Activated CD4-positive, alpha-beta T cell treated with anti-CD3 and anti-CD28 coated beads for 24 hours (primary cell): ENCODE results near the gene SYNDIG1L.

ENCODE experiments used
- DNase-seq, 2 donors: peaks; one replicate each; pipeline ENCODE4 v3.0.0-alpha.2; 2020; ENCODE audit warnings: low read depth in 2 of 2

SYNDIG1L gene

DNA sequence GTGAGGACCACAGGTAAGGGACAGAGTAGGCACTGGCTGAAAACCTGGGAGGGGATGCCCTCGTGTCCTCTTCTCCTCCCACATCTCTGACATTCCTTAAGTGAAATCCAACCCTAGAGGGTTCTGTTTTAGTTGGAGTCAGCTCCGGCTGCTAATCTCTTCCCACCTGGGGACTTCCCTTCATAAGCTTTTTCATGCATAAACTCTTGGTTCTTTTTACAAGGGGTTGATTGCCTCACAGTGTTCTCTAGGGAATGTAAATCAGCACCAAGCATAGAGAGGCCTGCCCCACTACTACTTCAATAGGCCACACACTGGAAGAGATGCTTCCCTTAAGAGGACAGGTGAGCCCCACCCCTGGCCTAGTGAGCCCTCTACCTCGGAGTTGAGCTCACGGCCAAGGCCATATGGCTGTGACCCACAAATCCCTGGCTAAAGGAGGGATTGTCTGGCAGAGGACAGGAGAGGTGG, 3.2 kb upstream of the SYNDIG1L start:
- DNase-seq = no peak

DNA sequence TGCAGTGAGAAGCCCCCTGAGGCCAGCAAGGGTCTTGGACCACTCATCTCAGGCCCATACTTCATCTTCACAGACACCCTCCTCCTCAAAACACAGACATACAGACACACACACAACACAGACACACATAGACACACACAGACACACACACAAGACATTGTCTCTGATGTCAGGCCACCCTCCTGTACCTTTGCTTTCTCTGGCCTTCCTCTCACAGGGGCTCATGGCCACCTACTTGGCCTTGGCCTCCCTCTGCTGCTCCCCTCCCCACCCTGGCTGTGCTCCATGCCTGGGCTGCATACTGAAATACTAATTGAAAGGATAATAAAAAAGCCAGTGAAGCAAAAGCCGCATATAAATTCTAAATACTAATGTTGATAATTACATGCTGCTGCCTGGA, 1.6 kb upstream of the SYNDIG1L start:
- DNase-seq = no peak

DNA sequence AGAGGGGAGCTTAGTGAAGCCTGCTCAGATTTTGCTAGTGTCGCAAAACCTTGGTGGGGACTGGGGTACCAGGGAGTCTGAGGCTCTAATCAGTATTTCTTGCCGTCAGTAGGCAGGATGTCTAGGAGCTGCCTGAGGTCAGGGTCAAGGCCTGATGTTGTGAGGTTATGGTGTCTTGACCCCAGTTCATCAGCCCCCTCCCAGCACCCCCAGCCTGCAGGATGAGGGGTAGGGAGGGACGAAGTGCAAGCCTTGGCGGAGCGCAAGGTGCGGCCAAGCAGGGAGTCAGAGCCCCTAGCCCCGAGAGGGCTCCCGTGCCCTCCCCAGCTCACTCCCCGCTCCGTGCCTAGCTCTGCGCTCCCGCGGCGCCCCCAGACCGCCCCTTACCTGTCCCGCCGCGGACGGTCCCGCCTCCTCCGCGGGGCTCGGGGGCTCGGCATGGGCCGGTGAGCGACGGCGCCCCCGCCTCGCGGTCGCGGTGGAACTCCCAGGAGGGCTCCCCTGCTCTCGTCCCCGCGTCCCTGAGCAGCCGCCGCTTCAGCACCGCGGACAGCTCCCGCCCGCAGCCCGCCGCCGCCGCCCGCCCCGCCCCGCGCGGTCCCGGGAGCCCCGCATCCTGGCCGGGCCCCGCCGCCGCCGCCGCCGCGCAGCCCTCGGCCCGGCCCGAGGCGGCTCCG, 347 bp downstream of the SYNDIG1L start:
- peak; percentile 25 to 35 for DNase-seq

DNA sequence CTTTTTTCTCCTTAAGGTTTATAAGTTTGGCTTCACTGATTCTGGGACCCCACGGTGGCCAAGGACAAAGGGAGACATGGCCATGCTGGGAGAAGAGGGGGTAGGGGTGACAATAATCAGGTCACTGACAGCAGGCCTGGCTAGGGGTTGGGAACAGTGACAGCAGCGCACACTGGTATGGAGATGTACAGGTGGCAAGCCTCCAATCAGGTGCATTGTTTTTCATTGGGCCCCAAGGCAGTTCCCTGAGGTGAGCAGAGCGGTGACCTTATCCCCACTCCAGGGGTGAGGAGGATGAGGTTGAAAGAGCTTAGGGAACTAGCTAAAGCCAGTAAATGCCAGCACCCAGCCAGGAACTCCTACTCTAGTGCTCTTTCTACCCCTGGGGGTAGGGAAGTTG, 1.4 kb downstream of the SYNDIG1L start:
- no peak for DNase-seq

DNA sequence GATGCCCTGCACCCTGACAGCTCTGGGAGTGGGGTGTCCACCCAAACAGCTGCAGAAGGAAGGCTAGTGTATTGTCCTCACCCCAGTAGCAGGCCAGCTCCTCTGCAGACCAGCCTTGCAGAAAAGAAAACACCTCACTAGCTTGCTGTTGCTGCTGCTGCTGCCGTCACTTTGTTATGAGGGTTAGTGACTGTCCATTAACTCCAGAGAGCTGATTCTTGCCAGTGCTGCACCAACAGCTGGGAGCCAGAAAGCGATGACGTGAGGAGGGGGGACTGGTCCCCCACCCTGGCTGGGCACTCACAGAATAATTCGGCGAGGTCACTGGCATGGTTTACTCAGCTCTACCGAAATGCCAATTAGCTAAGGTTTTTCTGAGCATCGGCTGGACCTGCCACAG, 2.8 kb downstream of the SYNDIG1L start:
- no peak for DNase-seq

DNA sequence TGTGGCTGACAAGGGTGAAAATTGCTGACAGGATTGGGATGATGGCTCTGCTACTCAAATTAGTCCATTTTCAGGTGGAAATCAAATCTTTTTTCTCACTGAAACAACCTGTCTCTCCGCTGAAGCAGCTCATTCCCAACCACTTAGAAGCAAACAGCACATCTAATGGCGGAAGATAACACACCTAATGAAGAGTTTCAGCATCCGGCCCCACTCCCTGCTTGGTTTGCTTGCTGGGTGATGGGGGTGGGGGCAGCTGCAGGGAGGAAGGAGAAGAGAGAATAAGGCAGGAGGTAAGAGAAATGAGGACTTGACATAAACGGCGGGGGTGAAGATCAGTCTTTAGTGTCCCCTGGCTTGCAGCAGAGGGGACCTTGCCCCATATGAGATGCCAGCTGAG, 4.0 kb downstream of the SYNDIG1L start:
- no peak for DNase-seq

DNA sequence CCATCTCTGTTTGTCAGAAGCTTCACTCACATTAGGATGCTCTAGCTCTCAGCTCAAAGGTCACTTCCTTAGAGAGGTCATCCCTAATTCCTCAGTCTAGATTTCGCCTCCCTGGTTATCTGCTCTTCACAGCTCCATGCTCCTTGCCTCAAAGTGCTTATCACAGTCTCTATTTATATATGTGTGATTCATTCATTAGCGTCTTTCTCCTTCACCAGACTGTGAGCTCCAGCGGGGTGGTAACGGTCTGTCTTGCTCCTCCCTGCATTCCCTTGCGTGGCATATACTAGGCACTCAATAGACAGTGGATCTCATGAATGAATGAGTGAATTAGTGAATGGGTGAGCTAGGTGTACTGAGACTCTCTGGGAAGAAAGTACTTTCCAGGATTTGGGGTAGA, 6.9 kb downstream of the SYNDIG1L start:
- DNase-seq = no peak

DNA sequence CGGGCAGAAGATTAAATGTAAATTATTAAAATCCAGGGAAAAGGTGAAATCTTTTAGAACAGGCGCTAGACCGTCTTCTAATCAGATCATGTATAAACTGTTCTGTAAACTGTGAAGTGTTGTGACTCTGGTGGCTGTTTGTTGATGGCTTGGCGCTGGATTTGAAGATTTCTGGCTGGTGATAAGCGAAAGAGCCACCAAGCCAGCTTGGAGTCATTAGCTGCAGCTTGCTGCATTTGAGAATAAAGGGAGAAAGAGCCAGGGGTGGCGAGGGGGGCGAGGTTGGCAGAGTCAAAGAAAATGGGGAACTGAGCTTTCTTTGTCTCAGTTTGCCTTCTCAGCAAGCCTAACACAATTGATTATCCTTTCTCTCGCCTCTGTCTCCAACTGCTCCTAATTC, 8.0 kb downstream of the SYNDIG1L start:
- DNase-seq = no peak

DNA sequence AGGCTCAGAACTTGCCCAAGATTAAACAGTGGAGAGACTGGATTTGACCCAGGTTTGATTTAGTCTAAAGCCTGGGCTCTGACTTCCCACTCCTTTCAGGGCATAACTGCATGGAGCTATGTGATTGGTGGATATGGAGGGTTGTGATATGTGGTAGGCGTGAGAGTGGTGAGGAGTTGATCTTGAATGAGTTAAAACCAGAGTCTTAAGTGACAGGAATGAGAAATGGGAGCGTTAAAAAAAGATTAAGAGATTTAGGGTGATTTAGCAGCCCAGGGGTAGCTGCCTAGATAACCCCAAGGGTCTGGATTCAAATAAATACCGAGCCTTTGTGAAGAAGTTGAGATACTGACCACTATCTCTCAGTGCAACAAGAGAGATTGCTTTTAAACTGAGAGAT, 8.4 kb downstream of the SYNDIG1L start:
- no peak for DNase-seq

DNA sequence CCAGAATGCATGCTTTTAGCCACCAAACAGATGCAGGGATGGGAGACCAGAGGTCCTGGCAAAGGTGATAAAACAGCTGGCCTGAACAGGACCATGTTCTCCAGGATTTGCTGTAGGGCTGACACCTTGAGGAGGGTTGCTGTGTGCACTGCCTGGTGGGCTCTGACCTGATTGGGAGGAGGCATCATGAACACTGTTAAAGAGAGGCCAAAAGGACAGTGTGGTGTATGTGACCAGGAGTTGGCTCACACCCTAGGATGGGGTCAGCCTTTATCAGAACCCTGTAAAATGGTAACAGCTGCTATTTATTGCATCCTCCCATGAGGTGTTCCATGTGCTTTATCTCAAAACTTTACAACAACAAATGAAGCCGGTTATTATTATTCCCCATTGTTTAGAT, 8.8 kb downstream of the SYNDIG1L start:
- DNase-seq = no peak

DNA sequence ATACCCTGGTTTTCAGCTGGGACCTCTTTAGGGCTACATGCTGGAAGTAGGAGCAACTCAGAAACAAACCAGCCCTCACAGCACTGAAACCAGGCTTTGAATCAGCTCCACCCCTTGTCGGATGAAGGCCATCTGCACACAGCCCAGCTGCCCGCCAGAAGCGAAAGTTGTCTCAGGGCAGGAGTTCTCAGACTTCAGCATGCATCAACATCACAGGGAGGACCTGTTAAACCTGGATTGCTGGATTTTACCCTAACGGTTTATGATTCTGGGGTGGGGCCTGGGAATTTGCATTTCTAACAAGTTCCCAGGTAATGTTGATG, 10.9 kb downstream of the SYNDIG1L start:
- no peak for DNase-seq

DNA sequence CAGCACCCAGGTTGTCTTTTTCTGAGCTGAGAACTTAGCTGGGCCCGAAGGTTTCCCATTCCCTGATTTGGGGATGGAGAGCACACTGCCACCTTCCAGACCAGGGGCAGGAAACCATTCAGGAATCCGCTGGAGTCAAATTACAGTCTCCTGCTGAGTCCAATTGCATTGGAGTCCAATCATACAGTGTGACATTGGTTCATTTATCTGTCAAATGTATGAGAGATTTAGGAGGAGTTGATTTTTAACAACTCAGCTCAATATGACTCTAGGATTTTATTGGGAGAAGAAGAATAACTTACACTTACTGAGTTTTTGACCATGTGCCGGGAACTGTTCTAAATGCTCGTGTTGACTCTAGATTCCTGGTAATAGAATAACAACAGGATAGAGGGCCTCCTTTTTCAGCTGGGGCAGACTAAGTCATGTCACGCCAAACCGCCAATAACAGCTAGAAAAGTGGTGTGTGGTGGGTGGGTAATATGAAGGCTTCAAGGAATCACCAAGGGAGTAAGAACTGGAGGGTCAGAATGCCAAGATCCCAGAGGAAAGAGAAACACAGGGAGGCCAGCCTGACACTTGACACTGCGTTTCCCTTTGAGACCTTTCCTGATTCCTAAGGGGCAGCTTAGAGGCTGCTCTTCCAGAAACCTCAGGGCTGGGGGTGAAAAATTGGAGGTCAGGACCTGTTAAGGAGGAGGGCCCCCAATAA, 11.5 kb downstream of the SYNDIG1L start:
- DNase-seq = no peak

DNA sequence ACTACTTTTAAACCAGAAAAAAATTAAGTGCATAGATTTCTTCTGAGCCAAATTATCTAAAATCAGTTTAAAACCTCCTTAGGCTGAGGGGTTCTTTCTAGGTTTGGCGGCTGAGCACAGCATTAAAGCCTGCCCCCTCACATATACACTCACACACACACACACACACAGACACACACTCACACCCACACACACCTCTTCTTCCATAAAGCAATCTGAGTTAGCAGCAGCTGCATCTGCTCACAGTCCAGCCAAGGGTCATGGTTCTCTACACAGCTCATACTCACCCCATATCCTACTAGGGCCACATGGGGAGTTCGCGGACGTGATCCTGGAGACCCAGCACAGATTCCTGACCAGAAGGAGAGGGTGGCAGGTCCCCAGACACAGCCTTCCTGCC, 12.4 kb downstream of the SYNDIG1L start:
- no peak for DNase-seq

DNA sequence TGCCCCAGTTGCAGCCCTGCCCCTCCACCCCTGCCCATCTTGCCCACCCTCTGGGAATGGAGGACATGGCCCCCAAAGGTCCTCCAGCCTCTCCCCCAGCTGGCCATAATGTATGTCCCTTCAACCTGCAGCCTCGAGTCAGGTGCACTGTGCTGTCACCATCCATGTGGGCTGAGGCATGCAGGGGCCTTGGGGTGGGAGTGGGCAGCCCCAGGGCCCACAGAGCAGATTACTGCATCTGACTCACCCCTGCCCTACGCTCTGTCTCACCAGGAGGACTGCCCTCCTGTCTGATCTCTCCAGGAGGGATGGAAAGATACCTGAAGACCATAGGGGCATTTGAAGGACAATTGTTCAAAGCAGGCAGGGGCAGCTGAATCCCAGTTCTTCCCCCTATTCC, 13.3 kb downstream of the SYNDIG1L start:
- DNase-seq = no peak

DNA sequence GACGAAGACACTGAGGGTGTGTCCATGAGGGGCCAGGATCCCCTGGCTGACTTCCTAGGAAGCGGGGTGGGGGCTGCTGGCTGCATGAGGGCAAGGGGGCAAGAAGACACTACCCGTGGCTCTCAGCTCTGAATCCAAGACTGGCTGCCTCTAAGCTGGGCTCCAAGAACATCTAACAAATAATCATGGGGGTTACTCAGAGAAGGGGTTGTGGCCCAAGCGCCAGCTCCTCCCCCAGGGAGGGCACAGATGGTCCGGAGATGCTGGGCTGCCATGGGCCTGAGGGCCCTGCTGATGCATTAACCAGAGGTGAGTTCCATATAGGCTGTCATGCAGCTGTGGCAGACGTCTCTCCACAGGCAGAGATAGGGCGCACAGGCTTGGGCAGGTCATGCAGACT, 14.3 kb downstream of the SYNDIG1L start:
- no peak for DNase-seq

DNA sequence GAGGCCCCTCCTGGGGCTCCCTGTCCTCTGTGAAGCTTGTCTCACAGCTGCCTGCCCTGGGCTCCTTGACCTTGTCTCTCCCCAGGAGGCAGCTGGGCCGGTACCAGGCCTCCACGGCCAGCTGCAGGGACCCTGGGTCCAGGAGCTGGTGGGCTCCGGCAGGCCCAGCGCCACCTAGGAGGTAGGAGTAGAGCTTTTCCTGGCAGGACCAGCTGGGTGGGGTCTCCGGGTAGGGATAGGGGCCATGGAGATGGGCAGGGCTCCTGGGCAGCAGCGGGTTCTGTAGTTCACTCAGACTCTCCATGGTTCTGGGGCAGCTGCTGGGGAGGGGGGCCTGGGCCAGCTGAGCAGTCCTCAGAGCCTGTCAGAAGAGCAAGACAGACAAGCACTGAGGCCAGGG, 16.6 kb downstream of the SYNDIG1L start:
- DNase-seq = no peak

DNA sequence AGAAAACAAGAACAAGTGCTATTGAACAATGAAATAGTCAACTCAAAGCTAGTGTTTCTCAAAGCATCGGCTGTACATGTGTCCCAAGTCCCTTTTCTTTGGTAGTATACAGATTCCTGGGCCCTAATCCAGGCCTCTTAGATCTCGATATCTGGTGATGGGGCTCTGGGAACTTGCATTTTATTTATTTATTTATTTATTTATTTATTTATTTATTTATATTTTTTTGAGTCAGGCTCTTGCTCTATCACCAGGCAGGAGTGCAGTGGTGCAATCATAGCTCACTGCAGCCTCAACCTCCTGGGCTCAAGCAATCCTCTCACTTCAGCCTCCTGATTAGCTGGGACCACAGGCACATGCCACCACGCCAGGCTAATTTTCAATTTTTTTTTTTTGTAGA, 17.1 kb downstream of the SYNDIG1L start:
- no peak for DNase-seq

DNA sequence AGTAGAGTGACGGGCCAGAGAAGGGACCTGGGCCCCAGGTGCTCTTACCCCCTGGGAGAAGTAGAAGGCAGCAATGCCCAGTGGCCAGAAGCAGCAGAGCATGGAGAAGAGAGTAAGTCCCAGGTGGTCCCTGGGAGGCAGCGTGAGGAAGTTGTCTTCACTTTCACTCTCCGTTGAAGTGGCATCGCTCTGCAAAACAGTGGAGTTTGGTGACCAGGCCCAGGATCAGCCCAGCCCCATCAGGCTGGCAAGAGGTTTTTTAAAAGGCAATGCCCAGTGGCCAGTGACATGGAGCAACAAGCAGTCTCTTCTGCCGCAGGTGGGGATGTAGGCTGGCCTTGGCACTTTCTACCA, 18.2 kb downstream of the SYNDIG1L start:
- DNase-seq = no peak

DNA sequence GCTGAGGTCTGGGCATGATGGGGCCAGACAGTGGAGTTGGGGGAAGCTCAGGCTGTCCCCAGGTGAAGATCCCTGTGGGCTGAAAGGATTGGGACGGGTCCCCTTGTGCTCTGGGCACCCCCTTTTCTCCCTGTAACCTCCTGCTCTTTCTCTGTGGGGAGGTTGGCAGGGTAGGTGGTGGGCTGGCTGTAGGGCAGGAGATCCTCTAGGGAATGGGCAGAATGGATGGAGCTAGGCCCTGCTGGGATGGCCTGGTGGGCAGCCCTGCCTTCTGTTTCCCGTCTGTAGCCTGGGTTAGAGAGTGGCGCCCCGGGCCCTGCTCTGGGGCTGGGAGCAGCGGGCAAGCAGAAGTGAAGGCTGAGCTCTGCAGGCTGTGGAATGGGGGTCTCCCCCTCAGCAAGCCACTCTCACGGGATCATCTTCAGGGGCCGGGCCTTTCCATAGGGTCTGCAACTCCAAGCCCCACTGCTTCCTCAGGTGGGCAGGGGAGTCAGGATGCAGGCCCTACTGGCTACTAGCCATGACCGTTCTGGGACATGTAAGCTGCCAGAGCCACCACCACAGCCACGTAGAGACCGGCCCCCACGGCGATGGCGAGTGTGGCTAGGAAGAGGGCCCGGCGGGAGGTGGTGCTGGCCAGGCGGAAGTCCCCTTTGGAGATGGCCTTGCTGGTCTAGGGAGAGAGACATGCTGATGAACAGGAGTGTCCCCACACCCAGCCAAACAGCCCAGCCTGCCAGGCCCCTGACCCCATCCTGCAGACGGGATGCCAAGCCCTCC, 18.8 kb downstream of the SYNDIG1L start:
- DNase-seq = no peak

DNA sequence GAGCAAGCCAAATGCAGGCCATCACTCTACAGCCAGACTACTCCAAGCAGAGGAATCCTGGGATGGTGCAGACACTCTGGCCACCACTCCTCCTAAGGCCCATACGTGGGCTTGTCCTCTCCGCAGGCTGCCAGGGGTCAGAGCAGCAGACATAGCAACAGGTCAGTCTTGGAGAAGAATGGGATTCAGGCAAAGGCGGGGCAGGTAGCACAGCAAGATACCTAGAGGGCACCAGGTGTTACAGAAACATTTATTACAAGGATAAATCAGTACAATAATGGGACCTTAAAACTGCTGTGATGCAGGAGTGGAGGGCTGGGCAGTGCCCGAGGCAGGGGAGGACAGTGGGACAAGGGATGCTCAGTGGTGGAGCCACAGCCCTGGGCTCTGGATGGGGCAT, 20.3 kb downstream of the SYNDIG1L start:
- DNase-seq = no peak

DNA sequence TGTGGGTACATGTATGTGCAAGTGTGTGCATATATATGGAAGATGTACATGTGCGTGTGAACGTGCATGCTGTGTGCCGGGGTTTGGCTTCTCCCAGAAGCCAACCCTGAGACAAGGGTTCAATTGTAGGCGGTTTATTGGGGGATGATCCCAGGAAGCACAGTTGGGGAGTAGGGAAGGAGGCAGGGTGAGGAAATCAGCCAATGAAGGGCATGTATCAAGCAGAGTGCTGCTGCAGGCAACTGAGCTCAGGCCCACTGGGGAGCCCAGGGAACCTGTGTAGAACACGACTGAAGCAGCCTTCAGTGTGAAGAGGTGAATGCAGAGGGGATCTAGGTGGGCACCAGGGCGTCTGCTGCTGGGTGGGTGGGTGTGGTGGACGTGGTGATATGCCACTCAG, 21.6 kb downstream of the SYNDIG1L start:
- no peak for DNase-seq

DNA sequence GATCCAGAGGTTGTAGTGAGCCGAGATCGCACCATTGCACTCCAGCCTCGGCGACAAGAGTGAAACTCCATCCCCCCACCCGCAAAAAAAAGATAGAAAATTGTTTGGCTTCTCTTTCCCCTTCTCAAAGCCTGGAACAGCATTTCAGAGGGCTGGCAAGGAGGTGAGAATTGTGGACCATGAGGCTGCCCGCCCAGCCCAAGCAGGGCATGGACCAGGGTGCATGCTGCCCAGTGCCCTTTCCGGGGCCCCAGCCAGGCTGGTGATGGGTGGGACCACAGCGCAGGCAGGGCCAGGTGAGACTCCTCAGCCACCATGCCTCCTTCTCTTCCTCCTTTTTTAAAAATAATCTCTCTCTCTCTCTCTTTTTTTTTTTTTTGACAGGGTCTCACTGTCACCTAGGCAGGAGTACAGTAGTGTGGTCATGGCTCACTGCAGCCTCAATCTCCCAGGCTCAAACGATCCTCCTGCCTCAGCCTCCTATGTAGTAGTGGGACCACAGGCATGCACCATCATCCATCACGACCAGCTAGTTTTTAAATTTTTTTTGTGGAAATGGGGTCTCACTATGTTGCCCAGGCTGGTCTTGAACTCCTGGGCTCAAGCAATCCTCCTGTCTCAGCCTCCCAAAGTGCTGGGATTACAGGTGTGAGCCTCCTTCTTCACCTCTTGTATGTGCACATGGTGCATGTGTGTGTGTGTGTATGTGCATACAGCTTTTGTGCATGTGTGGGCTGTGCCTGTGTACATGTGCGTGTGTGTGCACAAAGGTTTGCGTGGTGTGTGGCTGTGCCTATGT, 22.2 kb downstream of the SYNDIG1L start:
- DNase-seq = no peak
